Measurements from ENCODE around the gene ARHGDIG. TPM values are rescaled to one million over a fixed set of nuclear protein-coding genes. Genes with fewer than 3 reads are reported as not detected.

ARHGDIG gene
- total RNA-seq = not detected

DNA sequence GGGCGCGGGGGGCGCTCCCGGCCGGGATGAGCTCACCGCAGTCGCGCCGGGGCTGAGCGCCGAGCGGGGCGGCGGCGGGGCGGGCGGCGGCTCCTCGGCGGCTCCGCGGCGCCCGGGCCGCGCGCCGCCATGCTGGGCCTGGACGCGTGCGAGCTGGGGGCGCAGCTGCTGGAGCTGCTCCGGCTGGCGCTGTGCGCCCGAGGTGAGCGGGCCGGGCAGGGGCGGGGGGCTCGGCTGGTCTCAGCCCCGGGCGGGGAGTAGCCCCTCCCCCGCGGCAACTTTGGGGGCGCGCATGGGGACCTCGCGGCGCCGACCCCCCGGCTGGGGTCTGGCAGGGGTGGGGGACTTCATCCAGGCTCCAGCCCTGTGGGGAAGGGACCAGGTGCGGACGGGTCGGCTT is at the start of gene ARHGDIG:
TSS of gene ARHGDIG (plus strand) at position 40 of the 400 bp plus-strand sequence. CDS start at position 130, 90 bp downstream.
- Histone ChIP-seq H3K9me3 (no peaks in the 10 kb centered on the region), H3K27ac (no peak within 1 kb of the TSS), H3K27me3 (peaks cover 6 to 67% (median 11%) of the 10 kb centered on the region in 4 donors), H3K4me3 (peak within 1 kb of the TSS in 3 of 4 donors; percentile 3 to 60 (median 40)), H3K4me1 (peaks cover 10 to 42% (median 23%) of the 10 kb centered on the region in 3 donors), H3K36me3 (no peaks in the 10 kb centered on the region)
- intact Hi-C loops (cut with DNase I) = no loop called here
- WGBS, 2 donors = no CpG with 5 or more reads among the region's 54 CpGs
- TF ChIP-seq, protein P1, sequence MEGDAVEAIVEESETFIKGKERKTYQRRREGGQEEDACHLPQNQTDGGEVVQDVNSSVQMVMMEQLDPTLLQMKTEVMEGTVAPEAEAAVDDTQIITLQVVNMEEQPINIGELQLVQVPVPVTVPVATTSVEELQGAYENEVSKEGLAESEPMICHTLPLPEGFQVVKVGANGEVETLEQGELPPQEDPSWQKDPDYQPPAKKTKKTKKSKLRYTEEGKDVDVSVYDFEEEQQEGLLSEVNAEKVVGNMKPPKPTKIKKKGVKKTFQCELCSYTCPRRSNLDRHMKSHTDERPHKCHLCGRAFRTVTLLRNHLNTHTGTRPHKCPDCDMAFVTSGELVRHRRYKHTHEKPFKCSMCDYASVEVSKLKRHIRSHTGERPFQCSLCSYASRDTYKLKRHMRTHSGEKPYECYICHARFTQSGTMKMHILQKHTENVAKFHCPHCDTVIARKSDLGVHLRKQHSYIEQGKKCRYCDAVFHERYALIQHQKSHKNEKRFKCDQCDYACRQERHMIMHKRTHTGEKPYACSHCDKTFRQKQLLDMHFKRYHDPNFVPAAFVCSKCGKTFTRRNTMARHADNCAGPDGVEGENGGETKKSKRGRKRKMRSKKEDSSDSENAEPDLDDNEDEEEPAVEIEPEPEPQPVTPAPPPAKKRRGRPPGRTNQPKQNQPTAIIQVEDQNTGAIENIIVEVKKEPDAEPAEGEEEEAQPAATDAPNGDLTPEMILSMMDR (IDR thresholded peaks at IDR 0.05) = no peak
- DNase-seq = no peak

GRCh38 chr16:230949-231348 is 49.4 kb upstream of the ARHGDIG start:
- no peak for DNase-seq
- Histone ChIP-seq H3K27me3 (no peaks in the 10 kb centered on the region), H3K36me3 (peaks cover 0 to 21% (median 11%) of the 10 kb centered on the region in 3 donors), H3K4me3 (no peak overlapping the region), H3K27ac (no peak overlapping the region), H3K9me3 (no peaks in the 10 kb centered on the region), H3K4me1 (peaks cover 6 to 39% (median 24%) of the 10 kb centered on the region in 3 donors)
- no peak for TF ChIP-seq POLR2A (IDR thresholded peaks at IDR 0.05)
- TF ChIP-seq, protein P1 (IDR thresholded peaks at IDR 0.05) = no peak
- intact Hi-C loops (cut with DNase I) = no loop called here
- 72 to 78% methylated on average over 18 to 20 of the region's 22 CpGs for WGBS, 2 donors

DNA sequence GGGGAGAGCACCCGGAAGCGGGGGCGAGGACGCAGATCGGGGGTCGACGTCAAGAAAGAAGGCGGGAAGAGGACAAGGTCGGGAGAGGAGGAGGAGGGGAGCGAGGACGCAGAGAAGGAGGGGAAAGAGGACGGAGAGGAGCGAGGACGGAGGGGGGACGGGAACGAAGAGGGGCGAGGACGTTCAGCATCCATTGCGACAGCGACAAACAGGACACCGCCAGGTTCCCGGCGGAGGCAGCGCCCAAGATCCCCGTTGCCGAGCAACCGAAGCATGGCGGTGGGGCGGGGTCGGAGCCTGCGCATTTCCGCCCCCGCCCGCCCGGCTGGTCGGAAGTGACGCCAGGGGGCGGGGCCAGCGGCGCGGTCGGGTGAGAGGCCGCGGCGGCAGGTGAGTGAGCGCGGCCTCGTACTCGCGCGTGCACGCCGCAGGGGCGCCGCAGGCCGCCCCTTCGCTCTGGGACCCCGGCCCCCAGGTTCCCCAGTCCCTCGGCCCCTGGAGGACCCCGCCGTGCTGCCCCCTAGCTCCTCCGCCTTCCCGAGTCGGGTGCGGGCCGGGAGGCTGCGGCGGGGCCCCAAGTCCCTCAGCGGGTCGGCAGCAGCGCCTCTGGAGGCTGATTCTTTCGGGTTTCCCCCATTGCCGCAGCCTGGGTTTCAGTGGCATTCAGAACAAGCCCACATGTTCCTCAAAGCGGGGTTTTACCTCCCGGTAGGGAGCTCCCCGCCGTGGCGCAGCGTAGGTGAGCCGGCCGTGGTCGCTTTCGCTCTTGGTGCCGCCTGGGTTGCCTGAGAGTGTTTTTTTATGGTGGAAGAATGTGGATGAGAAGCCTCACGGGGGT is 45.7 kb upstream of the ARHGDIG start, which contains the start of gene FAM234A:
TSS of gene FAM234A (plus strand) at position 354 of the 838 bp plus-strand sequence. CDS start 19,593 bp downstream, outside the sequence.
- intact Hi-C loops (cut with DNase I) = no loop called here

DNA sequence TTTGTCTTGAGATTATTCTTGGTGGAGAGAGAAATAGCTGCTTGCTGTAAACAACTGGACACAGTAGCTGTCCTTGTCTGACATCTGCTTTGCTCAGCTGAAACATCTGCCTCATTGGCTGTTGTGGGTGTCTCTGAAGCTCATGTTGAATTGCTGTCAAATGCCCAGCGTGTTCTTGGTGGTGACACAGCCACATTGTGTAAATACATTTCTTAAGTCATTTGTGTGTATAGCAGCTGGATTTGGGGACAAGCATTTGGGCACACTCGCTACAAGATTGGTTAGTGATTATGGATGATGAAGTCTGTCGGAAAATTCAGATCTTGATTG is 40.5 kb upstream of the ARHGDIG start:
- peak overlapping the region in 3 of 4 donors; percentile 3 to 75 (median 71) for H3K27ac ChIP-seq
- no peak overlapping the region for H3K4me3 ChIP-seq
- peaks cover 0 to 61% (median 34%) of the 10 kb centered on the region in 3 donors for H3K4me1 ChIP-seq
- 66 to 74% methylated on average over 3 of the region's 3 CpGs for WGBS, 2 donors
- intact Hi-C loops (cut with DNase I) = no loop called here
- no peak for DNase-seq
- TF ChIP-seq, protein P1 (IDR thresholded peaks at IDR 0.05) = no peak
- TF ChIP-seq POLR2A (IDR thresholded peaks at IDR 0.05) = no peak
- peaks cover 0 to 8% (median 0%) of the 10 kb centered on the region in 3 donors for H3K36me3 ChIP-seq
- no peaks in the 10 kb centered on the region for H3K9me3 ChIP-seq
- H3K27me3 ChIP-seq = no peaks in the 10 kb centered on the region

More for the DNA sequence above, 45.7 kb upstream of the ARHGDIG start, which contains the start of gene FAM234A:
- WGBS, 2 donors = 0 to 2% methylated on average over 24 to 44 of the region's 85 CpGs
- TF ChIP-seq, protein P1 (IDR thresholded peaks at IDR 0.05) = peak in 5 of 6 experiments; percentile 10 to 57 (median 38)
- TF ChIP-seq POLR2A (IDR thresholded peaks at IDR 0.05) = peak in 3 of 4 donors; percentile 96 to 99 (median 99)
- peak; percentile 31 for DNase-seq
- H3K4me1 ChIP-seq = peaks cover 0 to 24% (median 14%) of the 10 kb centered on the region in 3 donors
- H3K4me3 ChIP-seq = peak within 1 kb of the TSS; percentile 61 to 94 (median 72)
- no peaks in the 10 kb centered on the region for H3K9me3 ChIP-seq
- H3K27me3 ChIP-seq = no peaks in the 10 kb centered on the region
- H3K36me3 ChIP-seq = peaks cover 0 to 8% (median 0%) of the 10 kb centered on the region in 3 donors
- H3K27ac ChIP-seq = peak within 1 kb of the TSS; percentile 95 to 100 (median 98)

DNA sequence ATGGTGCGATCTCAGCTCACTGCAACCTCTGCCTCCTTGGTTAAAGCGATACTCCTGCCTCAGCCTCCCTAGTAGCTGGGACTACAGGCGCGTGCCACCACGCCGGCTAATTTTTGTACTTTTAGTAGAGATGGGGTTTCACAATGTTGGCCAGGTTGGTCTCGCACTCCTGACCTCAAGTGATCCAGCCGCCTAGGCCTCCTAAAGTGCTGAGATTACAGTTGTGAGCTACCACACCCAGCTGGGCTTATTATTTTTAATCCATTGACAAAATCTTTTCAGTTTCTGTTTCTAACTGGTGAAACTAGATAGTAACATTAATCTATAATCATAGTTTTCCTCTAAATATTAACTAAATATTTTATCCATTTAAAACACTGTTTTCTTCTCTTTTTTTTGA is 39.8 kb upstream of the ARHGDIG start:
- intact Hi-C loops (cut with DNase I) = no loop called here
- no peaks in the 10 kb centered on the region for H3K9me3 ChIP-seq
- TF ChIP-seq, protein P1 (IDR thresholded peaks at IDR 0.05) = no peak
- TF ChIP-seq POLR2A (IDR thresholded peaks at IDR 0.05) = no peak
- H3K4me1 ChIP-seq = peaks cover 0 to 57% (median 33%) of the 10 kb centered on the region in 3 donors
- no peak for DNase-seq
- H3K36me3 ChIP-seq = peaks cover 0 to 8% (median 0%) of the 10 kb centered on the region in 3 donors
- peak overlapping the region in 3 of 4 donors; percentile 44 to 75 (median 71) for H3K27ac ChIP-seq
- no peak overlapping the region for H3K4me3 ChIP-seq
- H3K27me3 ChIP-seq = no peaks in the 10 kb centered on the region
- WGBS, 2 donors = 79 to 95% methylated on average over 7 to 8 of the region's 8 CpGs

Data from esophagus squamous epithelium (tissue), 5 donors.